Measurements from ENCODE around the gene ZNF692.

GRCh38 chr1:248802454-248802853 is 56.4 kb downstream of the ZNF692 start:
- TF ChIP-seq CTCF (IDR thresholded peaks at IDR 0.05; ENCODE audit: insufficient read depth, low read length, poor library complexity, severe bottlenecking) (no peak), EZH2phosphoT487 (conservative IDR thresholded peaks at IDR 0.05; ENCODE audit: low read length) (no peak)

All from SU-DHL-6 (cell line).